ENCODE data around the gene FTO.

The FTO gene

GRCh38 chr16:53732296-53732929, 28.5 kb downstream of the FTO start:
- Histone ChIP-seq H3K18ac (ENCODE audit: low read length) (no peak overlapping the region), H4K91ac (ENCODE audit: low read depth, low read length, poor library complexity) (no peak overlapping the region), H3K4me1 (ENCODE audit: control insufficient read depth in 2 of 2, insufficient read depth in 1 of 2, low read depth in 1 of 2, low read length in 2 of 2) (peaks cover 0 to 5% of the 10 kb centered on the region in 2 donors), H3K4me3 (ENCODE audit: low read length in 2 of 2) (no peak overlapping the region), H3K23ac (ENCODE audit: low read depth, low read length, poor library complexity) (no peak overlapping the region), H2AK5ac (ENCODE audit: low read depth, low read length) (no peak overlapping the region), H3K79me1 (ENCODE audit: low read depth, low read length) (peaks cover 2% of the 10 kb centered on the region), H2AFZ (ENCODE audit: low read length) (no peak overlapping the region), H3K4me2 (ENCODE audit: insufficient read depth, low read length, poor library complexity, severe bottlenecking) (no peak overlapping the region), H2BK5ac (ENCODE audit: low read length) (no peak overlapping the region), H4K8ac (ENCODE audit: low read depth, low read length) (no peak overlapping the region), H3K14ac (ENCODE audit: low read length) (no peak overlapping the region), H3K27ac (replicated peaks; ENCODE audit: low read length) (no peak overlapping the region), H3K36me3 (replicated peaks in 1 of 2; ENCODE audit: control insufficient read depth in 2 of 2, insufficient read depth in 2 of 2, low read length in 2 of 2) (no peaks in the 10 kb centered on the region), H3K9me3 (replicated peaks in 1 of 2; ENCODE audit: control insufficient read depth in 2 of 2, insufficient read depth in 1 of 2, low read depth in 1 of 2, low read length in 2 of 2) (peaks cover 0 to 3% of the 10 kb centered on the region in 2 donors), H3K4ac (ENCODE audit: low read length) (no peak overlapping the region), H2BK120ac (ENCODE audit: low read depth, low read length) (no peak overlapping the region), H3K27me3 (ENCODE audit: control insufficient read depth in 3 of 3, insufficient read depth in 3 of 3, low read depth in 1 of 3, low read length in 3 of 3) (no peaks in the 10 kb centered on the region), H2BK12ac (ENCODE audit: low read length) (no peak overlapping the region), H3K9ac (ENCODE audit: low read depth, low read length, poor library complexity) (no peak overlapping the region), H2BK15ac (ENCODE audit: low read length) (no peak overlapping the region)
- no peak for DNase-seq (ENCODE audit: low spot score)
- WGBS, 2 donors (ENCODE audit: extremely low coverage in 2 of 2, insufficient read length in 2 of 2, insufficient replicate concordance in 1 of 2) = no CpG with 5 or more reads among the region's 4 CpGs

- no peak overlapping the region for H3K14ac ChIP-seq (ENCODE audit: low read length)
- H3K79me1 ChIP-seq (ENCODE audit: low read depth, low read length) = peaks cover 2% of the 10 kb centered on the region
- H3K9ac ChIP-seq (ENCODE audit: low read depth, low read length, poor library complexity) = no peak overlapping the region
- no peak overlapping the region for H2BK15ac ChIP-seq (ENCODE audit: low read length)
- WGBS, 2 donors (ENCODE audit: extremely low coverage in 2 of 2, insufficient read length in 2 of 2, insufficient replicate concordance in 1 of 2) = no CpG with 5 or more reads among the region's 2 CpGs
- H3K9me3 ChIP-seq (replicated peaks in 1 of 2; ENCODE audit: control insufficient read depth in 2 of 2, insufficient read depth in 1 of 2, low read depth in 1 of 2, low read length in 2 of 2) = no peaks in the 10 kb centered on the region
- H2BK5ac ChIP-seq (ENCODE audit: low read length) = no peak overlapping the region
- DNase-seq (ENCODE audit: low spot score) = no peak
- no peak overlapping the region for H2BK12ac ChIP-seq (ENCODE audit: low read length)
- no peak overlapping the region for H3K23ac ChIP-seq (ENCODE audit: low read depth, low read length, poor library complexity)
- H3K27ac ChIP-seq (replicated peaks; ENCODE audit: low read length) = no peak overlapping the region
- H3K18ac ChIP-seq (ENCODE audit: low read length) = no peak overlapping the region
- no peak overlapping the region for H2BK120ac ChIP-seq (ENCODE audit: low read depth, low read length)
- H3K4ac ChIP-seq (ENCODE audit: low read length) = no peak overlapping the region
- H4K91ac ChIP-seq (ENCODE audit: low read depth, low read length, poor library complexity) = no peak overlapping the region
- H3K36me3 ChIP-seq (replicated peaks in 1 of 2; ENCODE audit: control insufficient read depth in 2 of 2, insufficient read depth in 2 of 2, low read length in 2 of 2) = no peaks in the 10 kb centered on the region
- H4K8ac ChIP-seq (ENCODE audit: low read depth, low read length) = no peak overlapping the region
- no peak overlapping the region for H2AK5ac ChIP-seq (ENCODE audit: low read depth, low read length)
- no peak overlapping the region for H3K4me2 ChIP-seq (ENCODE audit: insufficient read depth, low read length, poor library complexity, severe bottlenecking)
- H3K4me1 ChIP-seq (ENCODE audit: control insufficient read depth in 2 of 2, insufficient read depth in 1 of 2, low read depth in 1 of 2, low read length in 2 of 2) = peaks cover 0 to 3% of the 10 kb centered on the region in 2 donors
- H2AFZ ChIP-seq (ENCODE audit: low read length) = no peak overlapping the region
- no peaks in the 10 kb centered on the region for H3K27me3 ChIP-seq (ENCODE audit: control insufficient read depth in 3 of 3, insufficient read depth in 3 of 3, low read depth in 1 of 3, low read length in 3 of 3)
- H3K4me3 ChIP-seq (ENCODE audit: low read length in 2 of 2) = no peak overlapping the region
These were observed 31.0 kb downstream of the FTO start for GRCh38 chr16:53734908-53735307.

- H3K14ac ChIP-seq (ENCODE audit: low read length) = no peak overlapping the region
- peaks cover 2% of the 10 kb centered on the region for H3K79me1 ChIP-seq (ENCODE audit: low read depth, low read length)
- H3K4me2 ChIP-seq (ENCODE audit: insufficient read depth, low read length, poor library complexity, severe bottlenecking) = no peak overlapping the region
- WGBS, 2 donors (ENCODE audit: extremely low coverage in 2 of 2, insufficient read length in 2 of 2, insufficient replicate concordance in 1 of 2) = no CpG with 5 or more reads among the region's 3 CpGs
- H3K27me3 ChIP-seq (ENCODE audit: control insufficient read depth in 3 of 3, insufficient read depth in 3 of 3, low read depth in 1 of 3, low read length in 3 of 3) = no peaks in the 10 kb centered on the region
- H3K36me3 ChIP-seq (replicated peaks in 1 of 2; ENCODE audit: control insufficient read depth in 2 of 2, insufficient read depth in 2 of 2, low read length in 2 of 2) = no peaks in the 10 kb centered on the region
- H3K23ac ChIP-seq (ENCODE audit: low read depth, low read length, poor library complexity) = no peak overlapping the region
- H3K4ac ChIP-seq (ENCODE audit: low read length) = no peak overlapping the region
- no peak overlapping the region for H3K18ac ChIP-seq (ENCODE audit: low read length)
- H2AFZ ChIP-seq (ENCODE audit: low read length) = no peak overlapping the region
- peaks cover 0 to 17% of the 10 kb centered on the region in 2 donors for H3K4me1 ChIP-seq (ENCODE audit: control insufficient read depth in 2 of 2, insufficient read depth in 1 of 2, low read depth in 1 of 2, low read length in 2 of 2)
- no peak overlapping the region for H3K9ac ChIP-seq (ENCODE audit: low read depth, low read length, poor library complexity)
- H2BK5ac ChIP-seq (ENCODE audit: low read length) = no peak overlapping the region
- H2BK15ac ChIP-seq (ENCODE audit: low read length) = no peak overlapping the region
- DNase-seq (ENCODE audit: low spot score) = no peak
- no peak overlapping the region for H3K27ac ChIP-seq (replicated peaks; ENCODE audit: low read length)
- no peak overlapping the region for H4K8ac ChIP-seq (ENCODE audit: low read depth, low read length)
- H2BK120ac ChIP-seq (ENCODE audit: low read depth, low read length) = no peak overlapping the region
- no peak overlapping the region for H3K4me3 ChIP-seq (ENCODE audit: low read length in 2 of 2)
- no peak overlapping the region for H2AK5ac ChIP-seq (ENCODE audit: low read depth, low read length)
- no peaks in the 10 kb centered on the region for H3K9me3 ChIP-seq (replicated peaks in 1 of 2; ENCODE audit: control insufficient read depth in 2 of 2, insufficient read depth in 1 of 2, low read depth in 1 of 2, low read length in 2 of 2)
- no peak overlapping the region for H2BK12ac ChIP-seq (ENCODE audit: low read length)
- no peak overlapping the region for H4K91ac ChIP-seq (ENCODE audit: low read depth, low read length, poor library complexity)
These were observed 32.3 kb downstream of the FTO start for GRCh38 chr16:53736297-53736696.

- DNase-seq (ENCODE audit: low spot score) = no peak
- H3K14ac ChIP-seq (ENCODE audit: low read length) = no peak overlapping the region
- no peak overlapping the region for H3K18ac ChIP-seq (ENCODE audit: low read length)
- H3K36me3 ChIP-seq (replicated peaks in 1 of 2; ENCODE audit: control insufficient read depth in 2 of 2, insufficient read depth in 2 of 2, low read length in 2 of 2) = no peaks in the 10 kb centered on the region
- H3K27ac ChIP-seq (replicated peaks; ENCODE audit: low read length) = no peak overlapping the region
- H3K4me2 ChIP-seq (ENCODE audit: insufficient read depth, low read length, poor library complexity, severe bottlenecking) = no peak overlapping the region
- no peaks in the 10 kb centered on the region for H3K9me3 ChIP-seq (replicated peaks in 1 of 2; ENCODE audit: control insufficient read depth in 2 of 2, insufficient read depth in 1 of 2, low read depth in 1 of 2, low read length in 2 of 2)
- H3K4me1 ChIP-seq (ENCODE audit: control insufficient read depth in 2 of 2, insufficient read depth in 1 of 2, low read depth in 1 of 2, low read length in 2 of 2) = peaks cover 0 to 17% of the 10 kb centered on the region in 2 donors
- H3K9ac ChIP-seq (ENCODE audit: low read depth, low read length, poor library complexity) = no peak overlapping the region
- WGBS, 2 donors (ENCODE audit: extremely low coverage in 2 of 2, insufficient read length in 2 of 2, insufficient replicate concordance in 1 of 2) = no CpG with 5 or more reads among the region's 5 CpGs
- no peak overlapping the region for H2AFZ ChIP-seq (ENCODE audit: low read length)
- peaks cover 2% of the 10 kb centered on the region for H3K79me1 ChIP-seq (ENCODE audit: low read depth, low read length)
- H4K8ac ChIP-seq (ENCODE audit: low read depth, low read length) = no peak overlapping the region
- H2AK5ac ChIP-seq (ENCODE audit: low read depth, low read length) = no peak overlapping the region
- H3K23ac ChIP-seq (ENCODE audit: low read depth, low read length, poor library complexity) = no peak overlapping the region
- H2BK15ac ChIP-seq (ENCODE audit: low read length) = no peak overlapping the region
- no peak overlapping the region for H2BK5ac ChIP-seq (ENCODE audit: low read length)
- no peaks in the 10 kb centered on the region for H3K27me3 ChIP-seq (ENCODE audit: control insufficient read depth in 3 of 3, insufficient read depth in 3 of 3, low read depth in 1 of 3, low read length in 3 of 3)
- H4K91ac ChIP-seq (ENCODE audit: low read depth, low read length, poor library complexity) = no peak overlapping the region
- no peak overlapping the region for H2BK12ac ChIP-seq (ENCODE audit: low read length)
- no peak overlapping the region for H2BK120ac ChIP-seq (ENCODE audit: low read depth, low read length)
- H3K4me3 ChIP-seq (ENCODE audit: low read length in 2 of 2) = no peak overlapping the region
- no peak overlapping the region for H3K4ac ChIP-seq (ENCODE audit: low read length)
These were observed 33.6 kb downstream of the FTO start for GRCh38 chr16:53737552-53737951.

Measured in neuronal stem cell (in vitro differentiated cells).